GM04503 (cell line): Measurements from ENCODE around the gene TBXT.

ENCODE experiments used
- DNase-seq: peaks from one replicate; pipeline ENCODE4 v3.0.0-alpha.2; 2012; ENCODE audit warnings: low read depth

The TBXT gene

GRCh38 chr6:166112580-166112979 lies 55.1 kb downstream of the TBXT start:
- DNase-seq, result peak; percentile 70

DNA sequence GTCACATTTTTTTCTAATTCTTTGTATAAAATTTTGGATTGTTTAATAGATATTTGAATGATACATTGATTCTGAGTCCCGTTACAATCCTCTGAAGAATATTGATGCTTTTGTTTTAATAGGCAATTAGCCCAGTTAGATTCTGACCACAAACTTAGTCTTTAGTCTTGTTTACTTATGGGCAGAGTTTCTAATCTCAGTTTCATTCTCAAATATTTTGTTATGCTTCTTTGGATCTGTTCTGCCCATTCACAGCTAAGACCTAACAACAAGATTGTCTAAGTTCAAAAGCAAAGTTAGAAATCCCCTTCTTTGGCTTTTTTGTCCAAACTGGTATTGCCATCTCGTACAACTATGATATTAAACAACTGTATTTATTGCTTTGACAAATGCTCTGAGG lies 58.0 kb downstream of the TBXT start:
- no peak for DNase-seq
